Left renal cortex interstitium (tissue), 4 donors: ENCODE results near the gene MSX1. TPM values are rescaled to one million over a fixed set of nuclear protein-coding genes. Genes with fewer than 3 reads are reported as not detected.

Experiments used
- DNase-seq, 4 donors: peaks; one replicate each; pipeline ENCODE4 v3.0.0-alpha.2; 2013; ENCODE audit warnings: low read depth in 4 of 4, low spot score in 2 of 4, missing footprints in 1 of 4
- polyA plus RNA-seq, 4 donors: library from polyadenylated mRNA; unstranded; fragments of 120-200 nt; gene quantifications; one replicate each; pipeline ENCODE4 v1.2.1, GENCODE V29; 2013; ENCODE audit not compliant: insufficient read length in 4 of 4

MSX1 gene
- polyA plus RNA-seq, 4 donors: 0.75 to 1.6 (median 1.4) TPM

GRCh38 chr4:4868040-4868757, 8.7 kb downstream of the MSX1 start:
- no peak for DNase-seq

GRCh38 chr4:4868758-4869723, 9.6 kb downstream of the MSX1 start:
- no peak for DNase-seq

- no peak for DNase-seq
Measured at GRCh38 chr4:4869731-4870571, 10.5 kb downstream of the MSX1 start.

- no peak for DNase-seq
Measured at GRCh38 chr4:4870576-4871241, 11.2 kb downstream of the MSX1 start.

GRCh38 chr4:4871242-4871572, 11.7 kb downstream of the MSX1 start:
- no peak for DNase-seq

GRCh38 chr4:4871573-4872313, 12.3 kb downstream of the MSX1 start:
- no peak for DNase-seq

- no peak for DNase-seq
Measured at GRCh38 chr4:4872314-4872903, 12.9 kb downstream of the MSX1 start.

- DNase-seq: no peak
Measured at GRCh38 chr4:4873203-4873602, 13.7 kb downstream of the MSX1 start.

- DNase-seq: no peak
Measured at GRCh38 chr4:4874254-4874653, 14.8 kb downstream of the MSX1 start.

- DNase-seq: no peak
Measured at GRCh38 chr4:4875147-4875546, 15.7 kb downstream of the MSX1 start.

- no peak for DNase-seq
Measured at GRCh38 chr4:4875611-4876010, 16.1 kb downstream of the MSX1 start.

GRCh38 chr4:4876945-4877661, 17.6 kb downstream of the MSX1 start:
- no peak for DNase-seq

- no peak for DNase-seq
Measured at GRCh38 chr4:4880492-4880891, 21.0 kb downstream of the MSX1 start.

GRCh38 chr4:4881432-4881831, 22.0 kb downstream of the MSX1 start:
- DNase-seq: no peak

GRCh38 chr4:4884611-4885010, 25.1 kb downstream of the MSX1 start:
- DNase-seq: no peak

- DNase-seq: no peak
Measured at GRCh38 chr4:4887426-4887825, 28.0 kb downstream of the MSX1 start.

GRCh38 chr4:4888695-4889094, 29.2 kb downstream of the MSX1 start:
- no peak for DNase-seq

- DNase-seq: no peak
Measured at GRCh38 chr4:4889781-4890180, 30.3 kb downstream of the MSX1 start.
